NB4 (cell line): ENCODE data around the gene CADM1.

ENCODE experiments used
- POLR2A ChIP-seq: IDR thresholded peaks from 2 replicates; pipeline ENCODE4 v1.6.1; 2011; ENCODE audit warnings: mild to moderate bottlenecking; ENCODE audit not compliant: insufficient read length; ENCODE audit errors: extremely low read depth
- TF ChIP-seq, protein P1 (sequence below): IDR thresholded peaks from one replicate; pipeline ENCODE4 v1.5.1; 2012; ENCODE audit warnings: low read depth, low read length

- TF ChIP-seq, protein P1, sequence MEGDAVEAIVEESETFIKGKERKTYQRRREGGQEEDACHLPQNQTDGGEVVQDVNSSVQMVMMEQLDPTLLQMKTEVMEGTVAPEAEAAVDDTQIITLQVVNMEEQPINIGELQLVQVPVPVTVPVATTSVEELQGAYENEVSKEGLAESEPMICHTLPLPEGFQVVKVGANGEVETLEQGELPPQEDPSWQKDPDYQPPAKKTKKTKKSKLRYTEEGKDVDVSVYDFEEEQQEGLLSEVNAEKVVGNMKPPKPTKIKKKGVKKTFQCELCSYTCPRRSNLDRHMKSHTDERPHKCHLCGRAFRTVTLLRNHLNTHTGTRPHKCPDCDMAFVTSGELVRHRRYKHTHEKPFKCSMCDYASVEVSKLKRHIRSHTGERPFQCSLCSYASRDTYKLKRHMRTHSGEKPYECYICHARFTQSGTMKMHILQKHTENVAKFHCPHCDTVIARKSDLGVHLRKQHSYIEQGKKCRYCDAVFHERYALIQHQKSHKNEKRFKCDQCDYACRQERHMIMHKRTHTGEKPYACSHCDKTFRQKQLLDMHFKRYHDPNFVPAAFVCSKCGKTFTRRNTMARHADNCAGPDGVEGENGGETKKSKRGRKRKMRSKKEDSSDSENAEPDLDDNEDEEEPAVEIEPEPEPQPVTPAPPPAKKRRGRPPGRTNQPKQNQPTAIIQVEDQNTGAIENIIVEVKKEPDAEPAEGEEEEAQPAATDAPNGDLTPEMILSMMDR, result no peak
- no peak for TF ChIP-seq POLR2A
Observed at GRCh38 chr11:115425250-115425649, 79.0 kb downstream of the CADM1 start.
